DOHH2 (cell line): ENCODE data around the gene CDH4.

Experiments
- H3F3A ChIP-seq: fragments of 200-600 bp; sonication (generic), shearing (Covaris generic); 2 replicates; pipeline ENCODE4 v1.6.0; 2016; ENCODE audit warnings: antibody characterized with exemption, mild to moderate bottlenecking; ENCODE audit not compliant: control insufficient read depth, insufficient read depth
- H3K27ac ChIP-seq: fragments of 200-600 bp; sonication (generic); 2 replicates; pipeline ENCODE4 v1.5.1; 2014; ENCODE audit warnings: low read depth, mild to moderate bottlenecking, low read length, moderate library complexity
- H3K27me3 ChIP-seq: fragments of 200-600 bp; sonication (generic); 2 replicates; pipeline ENCODE4 v1.6.1; 2014; ENCODE audit warnings: mild to moderate bottlenecking, low read length, mixed read lengths; ENCODE audit not compliant: control insufficient read depth
- H3K36me3 ChIP-seq: fragments of 200-600 bp; sonication (generic); 2 replicates; pipeline ENCODE4 v1.6.1; 2014; ENCODE audit warnings: mild to moderate bottlenecking, low read length, moderate library complexity, mixed read lengths; ENCODE audit not compliant: control insufficient read depth
- H3K4me1 ChIP-seq: fragments of 200-600 bp; sonication (generic); 2 replicates; pipeline ENCODE4 v1.6.1; 2014; ENCODE audit warnings: mild to moderate bottlenecking, low read length, mixed read lengths; ENCODE audit not compliant: control insufficient read depth
- H3K4me2 ChIP-seq: fragments of 200-600 bp; sonication (generic); 2 replicates; pipeline ENCODE4 v1.6.0; 2014; ENCODE audit warnings: mild to moderate bottlenecking, low read length, moderate library complexity
- H3K4me3 ChIP-seq: fragments of 200-600 bp; sonication (generic); 2 replicates; pipeline ENCODE4 v1.5.1; 2014; ENCODE audit warnings: mild to moderate bottlenecking, low read length, mixed read lengths
- H3K79me2 ChIP-seq: fragments of 200-600 bp; sonication (generic); 2 replicates; pipeline ENCODE4 v1.6.1; 2014; ENCODE audit warnings: mild to moderate bottlenecking, low read length, mixed read lengths; ENCODE audit not compliant: control insufficient read depth
- H3K9me2 ChIP-seq: fragments of 200-600 bp; sonication (generic); replicated peaks from 2 replicates; pipeline ENCODE4 v1.6.1; 2014; ENCODE audit warnings: mild to moderate bottlenecking, low read length, mixed read lengths; ENCODE audit not compliant: control insufficient read depth
- H3K9me3 ChIP-seq: fragments of 200-600 bp; sonication (generic); 2 replicates; pipeline ENCODE4 v1.6.1; 2014; ENCODE audit warnings: antibody characterized with exemption, low read length, mixed read lengths; ENCODE audit not compliant: control insufficient read depth, insufficient read depth
- H4K20me1 ChIP-seq: fragments of 200-600 bp; sonication (generic); 2 replicates; pipeline ENCODE4 v1.6.0; 2014; ENCODE audit warnings: low read depth, mild to moderate bottlenecking, antibody characterized with exemption, low read length, moderate library complexity; ENCODE audit not compliant: control insufficient read depth, insufficient read depth
- EZH2phosphoT487 ChIP-seq: fragments of 200-600 bp; sonication (generic); IDR thresholded peaks from 2 replicates; pipeline ENCODE4 v1.6.1; 2017; ENCODE audit warnings: borderline replicate concordance, mild to moderate bottlenecking, antibody characterized with exemption, low read length, moderate library complexity, mixed read lengths
- TF ChIP-seq, protein P1 (sequence below): fragments of 200-600 bp; sonication (generic); IDR thresholded peaks from one replicate; pipeline ENCODE4 v1.5.1; 2014; ENCODE audit warnings: antibody characterized with exemption, mild to moderate bottlenecking, low read depth, low read length; ENCODE audit not compliant: poor library complexity, severe bottlenecking

The CDH4 gene

DNA sequence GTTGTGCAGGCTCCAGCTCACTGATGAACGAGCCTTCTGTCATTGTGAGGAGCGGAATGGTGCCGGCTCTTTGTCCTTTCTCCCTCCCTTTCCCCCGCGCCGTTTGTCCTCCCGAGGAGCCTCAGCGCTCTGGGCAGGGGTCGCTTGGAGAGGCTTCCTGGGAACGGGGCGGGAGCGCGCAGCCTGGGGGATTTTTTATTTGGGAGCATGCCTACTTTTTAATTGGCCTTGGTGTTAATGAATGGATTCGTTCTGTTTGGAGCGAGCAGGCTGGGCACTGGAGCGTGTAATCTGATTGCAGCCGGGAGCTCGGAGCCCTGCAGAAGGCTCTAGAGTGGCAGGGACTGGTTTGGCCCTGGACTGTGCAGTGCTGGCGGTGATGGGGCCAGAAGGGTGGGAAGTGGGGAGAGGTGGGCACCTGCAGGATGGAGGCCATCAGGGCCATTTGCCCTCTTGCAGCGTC, 118.8 kb downstream of the CDH4 start:
- no peaks in the 10 kb centered on the region for H3K27me3 ChIP-seq
- H3K79me2 ChIP-seq, result no peaks in the 10 kb centered on the region
- H3K9me2 ChIP-seq, result no peaks in the 10 kb centered on the region
- H3K4me2 ChIP-seq, result no peak overlapping the region
- no peaks in the 10 kb centered on the region for H3K36me3 ChIP-seq
- no peak overlapping the region for H3K27ac ChIP-seq
- peaks cover 4% of the 10 kb centered on the region; the same call in 1 of the 2 replicates for H3K9me3 ChIP-seq
- no peaks in the 10 kb centered on the region for H4K20me1 ChIP-seq
- no peak for TF ChIP-seq EZH2phosphoT487
- TF ChIP-seq, protein P1, sequence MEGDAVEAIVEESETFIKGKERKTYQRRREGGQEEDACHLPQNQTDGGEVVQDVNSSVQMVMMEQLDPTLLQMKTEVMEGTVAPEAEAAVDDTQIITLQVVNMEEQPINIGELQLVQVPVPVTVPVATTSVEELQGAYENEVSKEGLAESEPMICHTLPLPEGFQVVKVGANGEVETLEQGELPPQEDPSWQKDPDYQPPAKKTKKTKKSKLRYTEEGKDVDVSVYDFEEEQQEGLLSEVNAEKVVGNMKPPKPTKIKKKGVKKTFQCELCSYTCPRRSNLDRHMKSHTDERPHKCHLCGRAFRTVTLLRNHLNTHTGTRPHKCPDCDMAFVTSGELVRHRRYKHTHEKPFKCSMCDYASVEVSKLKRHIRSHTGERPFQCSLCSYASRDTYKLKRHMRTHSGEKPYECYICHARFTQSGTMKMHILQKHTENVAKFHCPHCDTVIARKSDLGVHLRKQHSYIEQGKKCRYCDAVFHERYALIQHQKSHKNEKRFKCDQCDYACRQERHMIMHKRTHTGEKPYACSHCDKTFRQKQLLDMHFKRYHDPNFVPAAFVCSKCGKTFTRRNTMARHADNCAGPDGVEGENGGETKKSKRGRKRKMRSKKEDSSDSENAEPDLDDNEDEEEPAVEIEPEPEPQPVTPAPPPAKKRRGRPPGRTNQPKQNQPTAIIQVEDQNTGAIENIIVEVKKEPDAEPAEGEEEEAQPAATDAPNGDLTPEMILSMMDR, result no peak
- no peak overlapping the region for H3K4me3 ChIP-seq
- H3K4me1 ChIP-seq, result no peaks in the 10 kb centered on the region
- H3F3A ChIP-seq, result no peaks in the 10 kb centered on the region

DNA sequence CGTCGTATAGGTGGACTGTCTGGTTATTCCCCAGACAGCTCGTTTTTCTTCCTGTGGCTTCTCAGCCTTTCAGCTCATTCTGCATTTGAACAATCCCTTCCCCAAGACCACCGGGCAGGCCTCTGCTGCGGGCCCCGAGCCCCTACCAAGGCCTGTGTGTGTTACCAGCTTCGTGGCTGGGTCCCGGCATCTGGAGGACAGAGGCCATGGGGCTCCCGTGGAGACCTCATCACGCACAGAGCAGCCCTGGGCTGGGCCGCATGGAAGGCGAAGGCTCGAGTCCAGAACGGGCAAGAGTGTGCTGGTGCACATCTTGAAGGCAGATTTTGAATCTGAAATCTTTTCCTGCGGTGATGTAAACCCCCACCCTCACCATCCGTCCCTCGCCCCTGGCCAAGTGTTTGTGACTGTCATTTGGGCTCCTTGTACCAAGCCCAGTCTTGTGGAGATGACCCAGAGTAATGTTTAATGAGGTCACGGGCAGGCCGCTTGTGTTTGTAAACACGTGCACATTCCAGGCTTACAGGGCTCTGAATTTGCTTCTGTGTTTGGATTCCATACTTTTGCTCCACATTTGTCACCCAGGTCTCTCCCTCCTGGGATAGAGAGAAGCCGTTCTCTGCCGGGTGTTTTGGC, 119.6 kb downstream of the CDH4 start:
- no peak for TF ChIP-seq EZH2phosphoT487
- TF ChIP-seq, protein P1, result no peak
- no peaks in the 10 kb centered on the region for H4K20me1 ChIP-seq
- H3K79me2 ChIP-seq, result no peaks in the 10 kb centered on the region
- no peaks in the 10 kb centered on the region for H3F3A ChIP-seq
- no peak overlapping the region for H3K4me2 ChIP-seq
- H3K27me3 ChIP-seq, result no peaks in the 10 kb centered on the region
- H3K27ac ChIP-seq, result no peak overlapping the region
- no peaks in the 10 kb centered on the region for H3K4me1 ChIP-seq
- H3K9me3 ChIP-seq, result peaks cover 9% of the 10 kb centered on the region; the same call in 1 of the 2 replicates
- no peak overlapping the region for H3K4me3 ChIP-seq
- no peaks in the 10 kb centered on the region for H3K9me2 ChIP-seq
- H3K36me3 ChIP-seq, result no peaks in the 10 kb centered on the region

DNA sequence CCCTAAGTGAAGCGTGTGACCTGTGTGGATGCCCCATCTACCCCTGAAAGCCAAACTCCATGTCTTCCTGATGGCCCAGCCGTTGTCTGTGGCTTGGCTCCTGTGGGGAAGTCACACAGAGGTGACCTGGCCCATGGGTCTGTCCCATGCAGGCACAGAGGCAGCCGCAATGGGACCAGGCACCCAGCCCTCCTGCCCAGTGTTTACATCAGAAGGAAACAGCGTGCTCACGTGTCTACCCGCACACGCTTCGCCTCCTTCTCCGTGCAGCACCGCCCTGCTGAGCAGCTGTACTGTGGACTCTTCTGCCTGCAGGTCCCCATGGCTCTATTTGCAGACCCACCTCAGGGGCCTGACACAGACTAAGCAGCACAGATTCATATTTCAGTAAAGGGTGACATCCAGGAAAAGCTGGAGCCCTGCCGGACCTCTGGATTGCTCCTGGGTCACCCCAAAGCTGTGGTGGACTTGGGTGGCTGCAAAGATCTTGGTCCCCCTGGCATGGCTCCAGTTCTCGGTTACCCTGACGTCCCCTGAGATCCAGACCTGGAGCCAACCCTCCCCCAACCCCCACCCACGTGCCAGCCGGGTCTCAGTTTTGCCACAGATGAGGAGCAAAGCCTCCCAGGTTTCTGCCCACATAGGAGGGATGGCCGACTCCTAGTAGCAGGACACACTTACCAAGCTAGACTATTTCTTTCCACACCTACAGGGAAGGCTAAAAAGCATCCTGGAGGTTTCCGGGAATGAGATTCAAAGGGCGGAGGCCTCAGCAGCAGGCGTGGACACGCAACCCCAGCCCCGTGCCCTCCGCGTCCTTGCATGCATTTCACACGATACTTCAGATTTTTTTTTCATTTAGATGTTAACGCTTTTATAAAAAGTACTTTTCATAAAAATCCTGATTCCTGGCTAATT, 120.3 kb downstream of the CDH4 start:
- Histone ChIP-seq H3K79me2 (no peaks in the 10 kb centered on the region), H3K27me3 (no peaks in the 10 kb centered on the region), H3K27ac (no peak overlapping the region), H3K9me3 (peaks cover 11% of the 10 kb centered on the region; the same call in 1 of the 2 replicates), H3F3A (no peaks in the 10 kb centered on the region), H3K4me1 (no peaks in the 10 kb centered on the region), H3K4me3 (no peak overlapping the region), H4K20me1 (no peaks in the 10 kb centered on the region), H3K36me3 (no peaks in the 10 kb centered on the region), H3K4me2 (no peak overlapping the region), H3K9me2 (no peaks in the 10 kb centered on the region)
- TF ChIP-seq, protein P1, result no peak
- no peak for TF ChIP-seq EZH2phosphoT487
